ENCODE results near the gene TRAF3IP3. TPM values are rescaled to one million over a fixed set of nuclear protein-coding genes. Genes with fewer than 3 reads are reported as not detected.

The TRAF3IP3 gene
- total and polyA plus RNA-seq, 2 of the 13 experiments (the other 11 are each of a cell fraction or from before 2014, with no cell fraction given) = not detected

- Histone ChIP-seq H3K4me3 (replicated peaks in 1 of 3; ENCODE audit: insufficient read depth in 1 of 3, low read depth in 2 of 3, low read length in 3 of 3) (no peak overlapping the region), H3K4me2 (ENCODE audit: low read depth, low read length) (peak overlapping the region; percentile 3; the same call in 1 of the 2 replicates), H3K9ac (ENCODE audit: insufficient read depth, low read depth, low read length) (no peak overlapping the region), H3K9me3 (ENCODE audit: low read length) (no peaks in the 10 kb centered on the region), H3K27ac (ENCODE audit: extremely low read length, insufficient read depth, low read length) (no peak overlapping the region), H3K4me1 (ENCODE audit: insufficient read depth, low read length) (peaks cover 36% of the 10 kb centered on the region), H2AFZ (ENCODE audit: low read length) (no peak overlapping the region), H3K36me3 (replicated peaks in 1 of 2; ENCODE audit: control insufficient read depth in 1 of 2, insufficient read depth in 2 of 2, low read length in 2 of 2) (peaks cover 0 to 4% of the 10 kb centered on the region in 2 experiments; a peak in 2 of 5 replicates), H4K20me1 (ENCODE audit: insufficient read depth, low read length) (no peaks in the 10 kb centered on the region), H3K27me3 (ENCODE audit: control insufficient read depth in 1 of 2, insufficient read depth in 2 of 2, low read length in 2 of 2) (no peaks in the 10 kb centered on the region; a peak in 1 of 5 replicates), H3K79me2 (ENCODE audit: insufficient read depth, low read length) (peaks cover 6% of the 10 kb centered on the region)
- in situ Hi-C loops (cut with HindIII; ENCODE audit: extremely low pct_ligation_motif_present, low pct_unique_long_range_greater_than_20kb) (no loop called here), intact Hi-C loops (cut with micrococcal nuclease; ENCODE audit: unreplicated experiment) (loop anchor here (2.0 kb wide), 1 partner anchor 41 kb away; the partner anchor contains the start of gene C1orf74)
- FAIRE-seq (no peak), ATAC-seq (no peak), DNase-seq (ENCODE audit: low spot score) (no peak)
- TF ChIP-seq ZNF468 (CRISPR knock-in tag; IDR thresholded peaks at IDR 0.05) (no peak), ZNF18 (CRISPR knock-in tag; IDR thresholded peaks at IDR 0.05; ENCODE audit: insufficient replicate concordance) (no peak), FOSL2 (CRISPR knock-in tag; IDR thresholded peaks at IDR 0.05) (0 out of 2 replicates have a peak, but pooled peaks have one; percentile 15)
- TF ChIP-seq, protein P1, sequence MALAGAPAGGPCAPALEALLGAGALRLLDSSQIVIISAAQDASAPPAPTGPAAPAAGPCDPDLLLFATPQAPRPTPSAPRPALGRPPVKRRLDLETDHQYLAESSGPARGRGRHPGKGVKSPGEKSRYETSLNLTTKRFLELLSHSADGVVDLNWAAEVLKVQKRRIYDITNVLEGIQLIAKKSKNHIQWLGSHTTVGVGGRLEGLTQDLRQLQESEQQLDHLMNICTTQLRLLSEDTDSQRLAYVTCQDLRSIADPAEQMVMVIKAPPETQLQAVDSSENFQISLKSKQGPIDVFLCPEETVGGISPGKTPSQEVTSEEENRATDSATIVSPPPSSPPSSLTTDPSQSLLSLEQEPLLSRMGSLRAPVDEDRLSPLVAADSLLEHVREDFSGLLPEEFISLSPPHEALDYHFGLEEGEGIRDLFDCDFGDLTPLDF (CRISPR knock-in tag; IDR thresholded peaks at IDR 0.05) = no peak
- CTCF ChIA-PET (ENCODE audit: low intra/inter-chr PET ratio, low total read pairs) = no interaction called here
- WGBS (ENCODE audit: low lambda C conversion rate) = 28% methylated on average over 11 of the region's 11 CpGs
- POLR2A ChIA-PET = no interaction called here
- BruUV-seq (replicated peaks) = no TSS peak
These were observed 70.0 kb downstream of the TRAF3IP3 start for GRCh38 chr1:209825591-209826434.

All from HepG2 (cell line).